Heart left ventricle (tissue), 16 donors: ENCODE results near the gene ASTE1. TPM values are rescaled to one million over a fixed set of nuclear protein-coding genes. Genes with fewer than 3 reads are reported as not detected.

Experiments used
- ATAC-seq, 4 donors: fragments of 200-7000 bp; cut with Tn5 transposase; one replicate each; pipeline ENCODE4 v1.9.1; 2020 to 2022; ENCODE audit warnings: moderate library complexity in 4 of 4, mild to moderate bottlenecking in 3 of 4, moderate number of reproducible peaks in 1 of 4
- DNase-seq, 5 donors: peaks; one replicate each; pipeline ENCODE4 v3.0.0-alpha.2; 2020
- H3K27ac ChIP-seq, 12 donors: fragments of 200-600 bp; sonication (generic) in 4 of 12; one replicate each; pipeline versions ENCODE4 v1.5.0 to v1.8.0; 2016 to 2022; ENCODE audit warnings: mild to moderate bottlenecking in 2 of 12
- H3K27me3 ChIP-seq, 9 donors: fragments of 200-600 bp; sonication (generic) in 2 of 9; one replicate each; pipeline versions ENCODE4 v1.5.1 to v1.8.0; 2016 to 2022; ENCODE audit warnings: mild to moderate bottlenecking in 3 of 9
- H3K36me3 ChIP-seq, 9 donors: fragments of 200-600 bp; sonication (generic) in 2 of 9; one replicate each; pipeline versions ENCODE4 v1.5.0 to v1.8.0; 2018 to 2022; ENCODE audit warnings: mild to moderate bottlenecking in 2 of 9
- H3K4me1 ChIP-seq, 12 donors: fragments of 200-600 bp; sonication (generic) in 4 of 12; one replicate each; pipeline versions ENCODE4 v1.5.0 to v1.8.0; 2016 to 2022; ENCODE audit warnings: mild to moderate bottlenecking in 3 of 12
- H3K4me3 ChIP-seq, 12 donors: fragments of 200-600 bp; sonication (generic) in 4 of 12; one replicate each; pipeline versions ENCODE4 v1.5.0 to v1.8.0; 2017 to 2022; ENCODE audit warnings: mild to moderate bottlenecking in 9 of 12, moderate library complexity in 4 of 12
- H3K9me3 ChIP-seq, 12 donors: fragments of 200-600 bp; sonication (generic) in 4 of 12; one replicate each; pipeline versions ENCODE4 v1.5.0 to v1.8.0; 2016 to 2022; ENCODE audit warnings: mild to moderate bottlenecking in 1 of 12
- CTCF ChIP-seq, 12 donors: fragments of 200-600 bp; sonication (generic) in 4 of 12; IDR thresholded peaks; one replicate each; pipeline versions ENCODE4 v1.5.0 to v1.8.0; 2018 to 2022; ENCODE audit warnings: antibody characterized with exemption in 12 of 12, mild to moderate bottlenecking in 5 of 12
- POLR2A ChIP-seq, 2 donors: fragments of 450-650 bp; IDR thresholded peaks; one replicate each; pipeline ENCODE4 v1.6.1; 2017; ENCODE audit warnings: antibody characterized with exemption in 2 of 2, mild to moderate bottlenecking in 2 of 2, moderate library complexity in 2 of 2
- WGBS, 4 donors: extraction: QIAGEN DNeasy Blood & Tissue Kit in 2 of 4; methylation state at CpG; one replicate each; pipeline versions ENCODE4 v1.1.5 to v1.1.7; 2013 to 2018; 5-methylcytosine and 5-hydroxymethylcytosine counted together
- intact Hi-C, 10 donors: fragments of 100-400 bp; cut with DNase I; formaldehyde crosslinking; loops; one replicate each; pipeline versions ENCODE4 v1.11.1 to v1.14.2; 2022
- polyA plus RNA-seq, 2 donors: library from polyadenylated mRNA; stranded (reverse); fragments of 200-250 nt; gene quantifications; one replicate each; pipeline ENCODE4 v1.2.3, GENCODE V29; 2013
- total RNA-seq, 9 donors: library from RNA; depleted of rRNA in 2 of 9; stranded (reverse); fragments of >200 nt in 2 of 9; fragmentation: NEBNext Ultra II Directional in 3 of 9; extraction: Animal tissue kit (Norgen Biotek cat#: 25700) in 3 of 9; gene quantifications; one replicate each; pipeline versions ENCODE4 v1.1.0 to v1.2.4, GENCODE V29; 2016 to 2023
- donor health status: ischemic (EF 13 %, LVEDD 7.1; RV severe dilation, severe dysfunction).
- donor health status: healthy with polysubstance abuse.
- donor health status: DM: no; HTN: yes; CAD: no.
- donor health status: DM: no; HTN: no; CAD: no.
- donor health status: ischemic (EF 25% LVEDD 6.9; RV normal size, moderate dysfunction).
- donor health status: ischemic (EF 25% LVEDD 5.7; RV mildly dilated, moderate dysfunction).
- donor health status: healthy.
- donor health status: DM: yes; HTN: yes; CAD: no.
- donor health status: ischemic (EF 35%, LVEDD 5.7; RV mildly dilated, moderate dysfunction).
- donor health status: nonischemic (EF 11% LVEDD 7.7; RV severe dilation, severe dysfunction).
- donor health status: DM: yes; HTN: yes; CAD: no.
- donor health status: PGD.
- donor health status: ischemic (EF 29% LVEDD 5.4; RV normal size, mild dysfunction).
- donor health status: nonischemic (EF 23%, LVEDD 6.1; RV moderate dilation, normal function).

ASTE1 gene
- total and polyA plus RNA-seq, 11 donors: 1.4 to 5.7 (median 3.1) TPM

GRCh38 chr3:131009698-131010097, 16.9 kb downstream of the ASTE1 start:
- no peak for TF ChIP-seq POLR2A (IDR thresholded peaks at IDR 0.05)
- no peak for ATAC-seq
- no peak overlapping the region for H3K27ac ChIP-seq
- peaks cover 0 to 95% (median 69%) of the 10 kb centered on the region in 9 donors for H3K36me3 ChIP-seq
- H3K4me3 ChIP-seq: no peak overlapping the region
- H3K27me3 ChIP-seq: no peaks in the 10 kb centered on the region
- WGBS, 4 donors: 95 to 100% (median 97%) methylated on average over 1 of the region's 1 CpG
- H3K9me3 ChIP-seq: no peaks in the 10 kb centered on the region
- H3K4me1 ChIP-seq: peaks cover 0 to 8% (median 0%) of the 10 kb centered on the region in 12 donors
- intact Hi-C loops: no loop called here
- DNase-seq: no peak

- peaks cover 0 to 7% (median 0%) of the 10 kb centered on the region in 12 donors for H3K4me1 ChIP-seq
- no peaks in the 10 kb centered on the region for H3K27me3 ChIP-seq
- 96 to 100% (median 98%) methylated on average over 1 of the region's 1 CpG for WGBS, 4 donors
- H3K9me3 ChIP-seq: no peaks in the 10 kb centered on the region
- DNase-seq: no peak
- peaks cover 0 to 95% (median 55%) of the 10 kb centered on the region in 9 donors for H3K36me3 ChIP-seq
- no peak overlapping the region for H3K27ac ChIP-seq
- no peak overlapping the region for H3K4me3 ChIP-seq
- no peak for ATAC-seq
- intact Hi-C loops: no loop called here
- no peak for TF ChIP-seq CTCF (IDR thresholded peaks at IDR 0.05)
- TF ChIP-seq POLR2A (IDR thresholded peaks at IDR 0.05): no peak
These were observed 18.3 kb downstream of the ASTE1 start for GRCh38 chr3:131008326-131008725.

- DNase-seq (no peak), ATAC-seq (no peak)
- 93 to 99% (median 97%) methylated on average over 2 of the region's 2 CpGs for WGBS, 4 donors
- no peaks in the 10 kb centered on the region for H3K9me3 ChIP-seq
- intact Hi-C loops: no loop called here
- H3K4me3 ChIP-seq: no peak overlapping the region
- H3K27me3 ChIP-seq: no peaks in the 10 kb centered on the region
- TF ChIP-seq CTCF (IDR thresholded peaks at IDR 0.05): no peak
- TF ChIP-seq POLR2A (IDR thresholded peaks at IDR 0.05): no peak
- peaks cover 0 to 6% (median 0%) of the 10 kb centered on the region in 12 donors for H3K4me1 ChIP-seq
- no peak overlapping the region for H3K27ac ChIP-seq
- peaks cover 0 to 95% (median 50%) of the 10 kb centered on the region in 9 donors for H3K36me3 ChIP-seq
These were observed 18.8 kb downstream of the ASTE1 start for GRCh38 chr3:131007782-131008181.

- no peaks in the 10 kb centered on the region for H3K27me3 ChIP-seq
- ATAC-seq (no peak), DNase-seq (no peak)
- intact Hi-C loops: no loop called here
- TF ChIP-seq POLR2A (IDR thresholded peaks at IDR 0.05) (no peak), CTCF (IDR thresholded peaks at IDR 0.05) (no peak)
- no peak overlapping the region for H3K27ac ChIP-seq
- peaks cover 0 to 6% (median 0%) of the 10 kb centered on the region in 12 donors for H3K4me1 ChIP-seq
- WGBS, 4 donors: 94 to 98% (median 97%) methylated on average over 2 of the region's 2 CpGs
- H3K9me3 ChIP-seq: no peaks in the 10 kb centered on the region
- peaks cover 0 to 95% (median 45%) of the 10 kb centered on the region in 9 donors for H3K36me3 ChIP-seq
- no peak overlapping the region for H3K4me3 ChIP-seq
These were observed 19.4 kb downstream of the ASTE1 start for GRCh38 chr3:131007256-131007655.

GRCh38 chr3:131004603-131005002, 22.0 kb downstream of the ASTE1 start:
- no peak for ATAC-seq
- intact Hi-C loops: no loop called here

More at GRCh38 chr3:131004603-131005002, 22.0 kb downstream of the ASTE1 start:
- Histone ChIP-seq H3K4me3 (no peak overlapping the region), H3K27me3 (no peaks in the 10 kb centered on the region), H3K4me1 (peaks cover 0 to 6% (median 0%) of the 10 kb centered on the region in 12 donors), H3K36me3 (peaks cover 0 to 93% (median 47%) of the 10 kb centered on the region in 9 donors), H3K9me3 (no peaks in the 10 kb centered on the region), H3K27ac (no peak overlapping the region)
- TF ChIP-seq POLR2A (IDR thresholded peaks at IDR 0.05): no peak
- TF ChIP-seq CTCF (IDR thresholded peaks at IDR 0.05): no peak
- no peak for DNase-seq
- WGBS, 4 donors: 93 to 97% (median 95%) methylated on average over 1 of the region's 1 CpG
